Measurements from ENCODE around the gene E4F1. TPM values are rescaled to one million over a fixed set of nuclear protein-coding genes. Genes with fewer than 3 reads are reported as not detected.

Gene E4F1
- total and polyA plus RNA-seq, 9 of the 15 experiments (the other 6 are each of a cell fraction or from before 2014, with no cell fraction given), result 0.48 to 94.9 (median 20.4) TPM

DNA sequence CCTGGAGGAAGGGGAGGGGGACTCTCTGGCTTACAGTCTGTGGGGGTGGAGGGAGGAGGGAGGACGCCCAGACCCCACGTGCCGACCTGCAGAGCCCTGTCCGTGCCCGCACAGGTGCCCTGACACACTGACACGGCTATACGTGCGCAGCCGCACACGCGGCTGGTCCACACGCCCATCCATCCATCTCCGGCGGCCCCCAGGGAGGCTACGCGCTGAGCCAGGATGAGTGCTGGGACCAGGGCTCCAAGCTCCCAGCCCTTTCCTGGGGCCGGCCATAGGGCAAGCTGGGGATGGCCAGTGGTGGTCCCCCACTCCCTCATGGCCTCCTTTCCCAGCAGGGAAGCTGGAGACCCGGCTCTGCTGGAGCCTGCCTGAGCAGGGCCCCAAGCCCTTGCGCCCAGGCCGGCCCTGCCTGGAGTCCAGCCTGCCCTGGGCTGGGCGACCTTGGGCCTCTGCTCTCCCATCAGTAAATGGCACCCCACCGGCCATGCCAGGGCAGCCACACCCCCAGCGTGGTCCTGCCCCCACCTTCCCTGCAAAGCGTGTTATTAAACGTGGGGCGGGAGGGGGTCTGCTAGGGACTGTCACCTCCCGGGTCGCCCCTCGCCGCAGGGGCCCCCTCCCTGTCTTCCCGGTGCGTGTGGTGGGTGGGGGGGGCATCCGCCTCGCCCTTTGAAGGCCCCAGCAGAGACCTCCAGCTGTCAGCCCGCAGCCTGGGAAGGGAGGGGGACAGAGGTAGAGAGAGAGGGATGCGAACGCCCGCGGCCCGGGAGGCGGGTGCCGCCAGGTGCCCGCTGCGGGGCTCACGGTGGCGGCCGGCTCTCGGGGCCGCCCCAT is 27.8 kb upstream of the E4F1 start (continued):
- TF ChIP-seq CHD7 (IDR thresholded peaks at IDR 0.05; ENCODE audit: low read depth, low read length) (no peak), PML (IDR thresholded peaks at IDR 0.05; ENCODE audit: low read length) (no peak), SRSF3 (IDR thresholded peaks at IDR 0.05; ENCODE audit: insufficient read depth, low read length) (no peak), TSC22D4 (tag; IDR thresholded peaks at IDR 0.05) (no peak), PCBP1 (IDR thresholded peaks at IDR 0.05; ENCODE audit: low read depth, low read length, poor library complexity, severe bottlenecking) (peak; percentile 65), NR2C1 (IDR thresholded peaks at IDR 0.05) (no peak), NR2C1 (tag; IDR thresholded peaks at IDR 0.05) (no peak), ZBTB1 (CRISPR knock-in tag; IDR thresholded peaks at IDR 0.05; ENCODE audit: borderline replicate concordance, low read depth) (no peak), MAZ (CRISPR knock-in tag; conservative IDR thresholded peaks at IDR 0.05 in 1 of 2, IDR thresholded peaks at IDR 0.05 in 1 of 2) (0 out of 4 replicates have a peak, but pooled peaks of 1 of the 2 experiments have one; percentile 14), MXI1 (IDR thresholded peaks at IDR 0.05; ENCODE audit: low read depth, low read length) (no peak), YY1 (IDR thresholded peaks at IDR 0.05; ENCODE audit: borderline replicate concordance in 1 of 3, control insufficient read depth in 1 of 3, extremely low read depth in 1 of 3, insufficient read depth in 3 of 3, insufficient read length in 1 of 3, insufficient replicate concordance in 2 of 3, low read depth in 1 of 3, low read length in 2 of 3) (no peak)

Measured in K562 (cell line).